HG03571 (cell line): ENCODE data around the gene SETDB1.
A peak's percentile ranks its signal among the peaks of the same experiment; 100 is the strongest.

ENCODE experiments used
- ATAC-seq: cut with Tn5 transposase; IDR thresholded peaks from one replicate; pipeline ENCODE4 v1.9.1; 2021; ENCODE audit not compliant: unreplicated experiment

Gene SETDB1

GRCh38 chr1:151001602-151002001 is 75.4 kb downstream of the SETDB1 start:
- ATAC-seq = no peak

- no peak for ATAC-seq
Measured at GRCh38 chr1:151002051-151002450, 75.9 kb downstream of the SETDB1 start.

- no peak for ATAC-seq
Measured at GRCh38 chr1:151002611-151003010, 76.4 kb downstream of the SETDB1 start.

GRCh38 chr1:151003180-151003579 is 77.0 kb downstream of the SETDB1 start:
- no peak for ATAC-seq

- ATAC-seq = no peak
Measured at GRCh38 chr1:151005729-151006319, 79.7 kb downstream of the SETDB1 start.

GRCh38 chr1:151006327-151007052 is 80.3 kb downstream of the SETDB1 start, which contains the start of gene MINDY1:
TSS of gene MINDY1 (minus strand) at chr1:151006902. CDS start at chr1:151002617, 4,285 bp downstream.
- ATAC-seq = no peak

GRCh38 chr1:151007853-151008243 is 81.7 kb downstream of the SETDB1 start:
- ATAC-seq = no peak

GRCh38 chr1:151008244-151009205 is 82.4 kb downstream of the SETDB1 start, which contains the start of gene PRUNE1:
TSS of gene PRUNE1 (plus strand) at chr1:151008449. CDS start at chr1:151008633, 184 bp downstream.
- ATAC-seq = peak; percentile 71

GRCh38 chr1:151009206-151009587 is 83.0 kb downstream of the SETDB1 start:
- ATAC-seq = no peak

- ATAC-seq = no peak
Measured at GRCh38 chr1:151009674-151010345, 83.6 kb downstream of the SETDB1 start.

- ATAC-seq = no peak
Measured at GRCh38 chr1:151010346-151010726, 84.2 kb downstream of the SETDB1 start.

- no peak for ATAC-seq
Measured at GRCh38 chr1:151011154-151011850, 85.1 kb downstream of the SETDB1 start.

- no peak for ATAC-seq
Measured at GRCh38 chr1:151012684-151013471, 86.7 kb downstream of the SETDB1 start.

- no peak for ATAC-seq
Measured at GRCh38 chr1:151013518-151013917, 87.4 kb downstream of the SETDB1 start.
